ENCODE data around the gene TMCO1. TPM values are rescaled to one million over a fixed set of nuclear protein-coding genes. Genes with fewer than 3 reads are reported as not detected.
"Not testable (repeated sequence)": the region's sequence is repeated elsewhere in the genome, so short reads cannot be mapped to it uniquely, and the experiment has no call there.

TMCO1 gene
- polyA plus RNA-seq, 2 of the 4 experiments (the other 2 are of a cell fraction): 154 to 220 TPM

- TF ChIP-seq, protein P1, sequence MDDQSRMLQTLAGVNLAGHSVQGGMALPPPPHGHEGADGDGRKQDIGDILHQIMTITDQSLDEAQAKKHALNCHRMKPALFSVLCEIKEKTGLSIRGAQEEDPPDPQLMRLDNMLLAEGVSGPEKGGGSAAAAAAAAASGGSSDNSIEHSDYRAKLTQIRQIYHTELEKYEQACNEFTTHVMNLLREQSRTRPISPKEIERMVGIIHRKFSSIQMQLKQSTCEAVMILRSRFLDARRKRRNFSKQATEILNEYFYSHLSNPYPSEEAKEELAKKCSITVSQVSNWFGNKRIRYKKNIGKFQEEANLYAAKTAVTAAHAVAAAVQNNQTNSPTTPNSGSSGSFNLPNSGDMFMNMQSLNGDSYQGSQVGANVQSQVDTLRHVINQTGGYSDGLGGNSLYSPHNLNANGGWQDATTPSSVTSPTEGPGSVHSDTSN (IDR thresholded peaks at IDR 0.05): no peak
- TF ChIP-seq HOXB13 (CRISPR knock-in tag; IDR thresholded peaks at IDR 0.05; ENCODE audit: low read depth): no peak
- TF ChIP-seq, protein P2, sequence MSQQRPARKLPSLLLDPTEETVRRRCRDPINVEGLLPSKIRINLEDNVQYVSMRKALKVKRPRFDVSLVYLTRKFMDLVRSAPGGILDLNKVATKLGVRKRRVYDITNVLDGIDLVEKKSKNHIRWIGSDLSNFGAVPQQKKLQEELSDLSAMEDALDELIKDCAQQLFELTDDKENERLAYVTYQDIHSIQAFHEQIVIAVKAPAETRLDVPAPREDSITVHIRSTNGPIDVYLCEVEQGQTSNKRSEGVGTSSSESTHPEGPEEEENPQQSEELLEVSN (IDR thresholded peaks at IDR 0.05; ENCODE audit: borderline replicate concordance, low read depth): no peak
- no peak for TF ChIP-seq HOXA7 (CRISPR knock-in tag; IDR thresholded peaks at IDR 0.05)
- no peak for TF ChIP-seq ZNF302 (CRISPR knock-in tag; IDR thresholded peaks at IDR 0.05)
These were observed 20.1 kb downstream of the TMCO1 start (continued) for GRCh38 chr1:165748550-165748949.

DNA sequence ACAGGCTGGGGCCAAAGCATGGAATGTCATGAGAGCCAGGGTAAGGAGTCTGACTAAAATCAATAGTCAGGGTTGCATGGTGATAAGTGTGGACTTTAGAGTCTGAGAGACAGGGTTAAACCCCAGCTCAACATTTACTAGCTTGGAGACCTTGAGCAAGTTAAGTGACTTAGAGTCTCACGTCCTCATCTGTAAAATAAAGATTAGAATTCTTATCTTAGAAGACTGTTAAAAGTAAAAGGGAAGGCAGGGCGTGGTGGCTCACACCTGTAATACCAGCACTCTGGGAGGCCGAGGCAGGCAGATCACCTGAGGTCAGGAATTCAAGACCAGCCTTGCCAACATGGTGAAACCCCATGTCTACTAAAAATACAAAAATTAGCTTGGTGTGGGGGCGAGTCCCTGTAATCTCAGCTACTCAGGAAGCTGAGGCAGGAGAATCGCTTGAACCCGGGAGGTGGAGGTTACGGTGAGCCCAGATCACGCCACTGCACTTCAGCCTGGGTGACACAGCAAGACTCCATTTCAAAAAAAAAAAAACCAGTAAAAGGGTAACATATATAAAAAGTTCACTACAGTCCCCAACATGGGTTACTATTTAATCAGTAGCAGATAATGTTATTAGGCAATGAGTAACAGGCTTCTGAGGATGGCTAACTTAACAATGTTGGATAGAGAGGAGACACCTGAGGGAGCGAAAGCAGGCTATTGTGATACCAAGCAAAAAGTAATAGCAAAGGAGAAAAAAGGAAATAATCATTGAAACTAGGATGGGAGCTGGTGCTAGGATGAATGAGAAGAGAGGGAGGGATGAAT is 20.8 kb downstream of the TMCO1 start:
- TF ChIP-seq HEYL (CRISPR knock-in tag; IDR thresholded peaks at IDR 0.05) (no peak), SMC3 (IDR thresholded peaks at IDR 0.05) (no peak), FOSB (CRISPR knock-in tag; IDR thresholded peaks at IDR 0.05) (no peak), RARB (CRISPR knock-in tag; IDR thresholded peaks at IDR 0.05) (no peak), HDAC2 (IDR thresholded peaks at IDR 0.05) (no peak), TFCP2L1 (CRISPR knock-in tag; IDR thresholded peaks at IDR 0.05) (no peak), GATA3 (IDR thresholded peaks at IDR 0.05; ENCODE audit: borderline replicate concordance) (no peak), RFX5 (IDR thresholded peaks at IDR 0.05) (no peak), KDM5A (IDR thresholded peaks at IDR 0.05) (no peak), MAFK (IDR thresholded peaks at IDR 0.05; ENCODE audit: partially characterized antibody) (no peak), CEBPB (IDR thresholded peaks at IDR 0.05) (no peak)
- Histone ChIP-seq H3K4me3 (no peak overlapping the region), H3K4me1 (no peaks in the 10 kb centered on the region), H3K4me2 (no peak overlapping the region), H3K9me3 (no peaks in the 10 kb centered on the region), H3K27ac (no peak overlapping the region)
- FAIRE-seq (no peak), DNase-seq (ENCODE audit: low read depth in 1 of 2, low spot score in 1 of 2) (no peak), ATAC-seq (no peak)
- POLR2A ChIA-PET: no interaction called here
- 94% methylated on average over 9 of the region's 9 CpGs for WGBS (ENCODE audit: missing lambda C conversion rate)
- CTCF ChIA-PET: interaction anchor here (0.6 to 2.1 kb wide), 3 partner anchors 20 to 299 kb away, joined by 3 to 7 read pairs (median 4); no protein-coding TSS in a partner anchor

GRCh38 chr1:165744913-165745312 is 23.8 kb downstream of the TMCO1 start:
- H3K4me3 ChIP-seq; H3K4me2 ChIP-seq; ATAC-seq; H3K27ac ChIP-seq; H3K4me1 ChIP-seq; H3K9me3 ChIP-seq; DNase-seq (ENCODE audit: low read depth in 1 of 2, low spot score in 1 of 2); POLR2A ChIA-PET; FAIRE-seq: not testable (repeated sequence)
- CTCF ChIA-PET: interaction anchor here (0.7 to 1.7 kb wide), 4 partner anchors 14 to 180 kb away, joined by 3 to 4 read pairs (median 3); no protein-coding TSS in a partner anchor
- WGBS (ENCODE audit: missing lambda C conversion rate): 97% methylated on average over 1 of the region's 1 CpG

- H3K4me2 ChIP-seq: no peak overlapping the region
- WGBS (ENCODE audit: missing lambda C conversion rate): 93% methylated on average over 8 of the region's 8 CpGs
- ChIA-PET CTCF (interaction anchor here (0.9 kb wide), 1 partner anchor 25 kb away, joined by 4 read pairs; no protein-coding TSS in a partner anchor), POLR2A (interaction anchor here (1.3 kb wide), 1 partner anchor 27 kb away, joined by 3 read pairs; no protein-coding TSS in a partner anchor)
- H3K4me1 ChIP-seq: peaks cover 13% of the 10 kb centered on the region; the same call in 2 of the 3 replicates
- no peak overlapping the region for H3K4me3 ChIP-seq
- ATAC-seq (no peak), DNase-seq (ENCODE audit: low read depth in 1 of 2, low spot score in 1 of 2) (no peak), FAIRE-seq (no peak)
- H3K27ac ChIP-seq: no peak overlapping the region
- no peaks in the 10 kb centered on the region for H3K9me3 ChIP-seq
- TF ChIP-seq HOXA7 (CRISPR knock-in tag; IDR thresholded peaks at IDR 0.05): no peak
- no peak for TF ChIP-seq EP300 (IDR thresholded peaks at IDR 0.05)
- no peak for TF ChIP-seq CEBPB (IDR thresholded peaks at IDR 0.05)
- no peak for TF ChIP-seq RFX5 (IDR thresholded peaks at IDR 0.05)
- no peak for TF ChIP-seq HOXB13 (CRISPR knock-in tag; IDR thresholded peaks at IDR 0.05; ENCODE audit: low read depth)
- TF ChIP-seq MYC (IDR thresholded peaks at IDR 0.05; ENCODE audit: borderline replicate concordance, low read length): no peak
- TF ChIP-seq EHMT2 (IDR thresholded peaks at IDR 0.05; ENCODE audit: low read depth): no peak
- TF ChIP-seq, protein P1 (IDR thresholded peaks at IDR 0.05): no peak
- TF ChIP-seq, protein P2 (IDR thresholded peaks at IDR 0.05; ENCODE audit: borderline replicate concordance, low read depth): no peak
- TF ChIP-seq ZC3H11A (IDR thresholded peaks at IDR 0.05): no peak
- no peak for TF ChIP-seq NR3C1 (IDR thresholded peaks at IDR 0.05)
- TF ChIP-seq CHD2 (IDR thresholded peaks at IDR 0.05; ENCODE audit: low read length, partially characterized antibody): no peak
- no peak for TF ChIP-seq CBX8 (IDR thresholded peaks at IDR 0.05)
- no peak for TF ChIP-seq POLR2AphosphoS2 (conservative IDR thresholded peaks at IDR 0.05; ENCODE audit: low read length)
- no peak for TF ChIP-seq CHD4 (IDR thresholded peaks at IDR 0.05; ENCODE audit: borderline replicate concordance)
- TF ChIP-seq, protein P3, sequence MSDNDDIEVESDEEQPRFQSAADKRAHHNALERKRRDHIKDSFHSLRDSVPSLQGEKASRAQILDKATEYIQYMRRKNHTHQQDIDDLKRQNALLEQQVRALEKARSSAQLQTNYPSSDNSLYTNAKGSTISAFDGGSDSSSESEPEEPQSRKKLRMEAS (IDR thresholded peaks at IDR 0.05): no peak
- TF ChIP-seq BCL3 (IDR thresholded peaks at IDR 0.05): no peak
These were observed 26.5 kb downstream of the TMCO1 start for GRCh38 chr1:165742194-165742593.

Data from A549 (cell line).